Hematopoietic multipotent progenitor cell treated with erythropoietin and hydrocortisone succinate and interleukin-3 and kit ligand, for 4 days (in vitro differentiated cells): ENCODE measurements around the gene SPTBN2.

Source experiments
- DNase-seq: peaks from one replicate; pipeline ENCODE4 v3.0.0-alpha.2; 2015

SPTBN2 gene

DNA sequence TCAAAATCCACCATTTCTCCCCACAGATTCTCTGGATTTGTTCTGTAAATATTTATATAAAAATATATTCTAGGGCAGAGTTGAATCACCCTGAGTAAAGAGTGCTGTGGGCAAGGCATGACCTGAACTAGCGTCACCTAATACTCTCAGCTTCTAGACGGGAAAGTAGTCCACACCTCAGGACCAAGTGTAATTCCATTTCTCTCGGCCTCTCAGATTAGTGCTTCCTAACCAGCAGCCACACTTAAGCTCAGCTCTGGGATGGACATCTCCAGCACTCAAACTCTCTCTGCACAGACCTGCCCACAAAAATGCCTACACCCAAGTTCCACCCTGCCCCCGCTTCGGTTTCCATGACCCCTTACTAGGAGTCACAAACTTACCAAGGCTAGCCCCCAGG lies 5.3 kb downstream of the SPTBN2 start:
- DNase-seq: no peak

- no peak for DNase-seq
These were observed 6.0 kb downstream of the SPTBN2 start for GRCh38 chr11:66722745-66723651.

GRCh38 chr11:66721939-66722338 lies 7.1 kb downstream of the SPTBN2 start:
- DNase-seq: no peak

GRCh38 chr11:66720899-66721470 lies 8.0 kb downstream of the SPTBN2 start:
- no peak for DNase-seq

GRCh38 chr11:66720223-66720898 lies 8.7 kb downstream of the SPTBN2 start:
- DNase-seq: peak; percentile 66

DNA sequence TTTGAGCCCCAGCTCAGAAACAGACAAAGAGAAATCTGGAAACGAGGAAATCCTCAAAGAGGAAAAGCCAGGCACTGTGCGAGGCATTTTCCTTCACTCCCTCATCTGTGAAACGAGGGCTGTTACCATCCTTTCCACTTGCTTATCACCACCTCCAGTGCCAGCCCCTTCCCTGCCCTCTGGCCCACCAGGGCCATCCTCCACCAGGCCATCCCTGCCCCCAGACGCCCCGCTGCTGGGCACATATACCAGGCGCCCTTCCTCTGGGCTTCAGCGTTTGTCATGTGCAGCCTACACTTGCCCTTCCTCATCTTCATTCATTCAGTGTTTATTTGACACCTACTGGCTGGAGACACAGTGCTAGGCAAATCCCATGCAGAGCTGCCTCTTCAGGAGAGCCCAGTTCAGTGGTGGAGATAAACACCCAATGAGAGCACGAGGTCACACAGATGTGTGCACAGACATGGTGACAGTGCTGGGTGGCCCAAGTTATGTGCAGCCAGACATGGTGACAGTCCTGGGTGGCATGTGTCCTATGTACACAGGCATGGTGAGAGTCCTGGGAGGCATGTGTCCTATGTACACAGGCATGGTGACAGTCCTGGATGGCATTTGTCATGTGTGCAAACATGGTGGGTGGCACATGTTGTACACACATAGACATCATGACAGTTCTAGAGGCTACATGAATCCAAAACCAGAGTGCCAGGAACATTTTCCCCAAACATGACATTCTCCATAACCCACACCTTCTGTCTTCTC lies 9.7 kb downstream of the SPTBN2 start:
- DNase-seq: no peak

- no peak for DNase-seq
These were observed 10.6 kb downstream of the SPTBN2 start for GRCh38 chr11:66718320-66718971.

- DNase-seq: no peak
These were observed 11.1 kb downstream of the SPTBN2 start for GRCh38 chr11:66717925-66718319.

- DNase-seq: no peak
These were observed 12.0 kb downstream of the SPTBN2 start for GRCh38 chr11:66716996-66717395.

DNA sequence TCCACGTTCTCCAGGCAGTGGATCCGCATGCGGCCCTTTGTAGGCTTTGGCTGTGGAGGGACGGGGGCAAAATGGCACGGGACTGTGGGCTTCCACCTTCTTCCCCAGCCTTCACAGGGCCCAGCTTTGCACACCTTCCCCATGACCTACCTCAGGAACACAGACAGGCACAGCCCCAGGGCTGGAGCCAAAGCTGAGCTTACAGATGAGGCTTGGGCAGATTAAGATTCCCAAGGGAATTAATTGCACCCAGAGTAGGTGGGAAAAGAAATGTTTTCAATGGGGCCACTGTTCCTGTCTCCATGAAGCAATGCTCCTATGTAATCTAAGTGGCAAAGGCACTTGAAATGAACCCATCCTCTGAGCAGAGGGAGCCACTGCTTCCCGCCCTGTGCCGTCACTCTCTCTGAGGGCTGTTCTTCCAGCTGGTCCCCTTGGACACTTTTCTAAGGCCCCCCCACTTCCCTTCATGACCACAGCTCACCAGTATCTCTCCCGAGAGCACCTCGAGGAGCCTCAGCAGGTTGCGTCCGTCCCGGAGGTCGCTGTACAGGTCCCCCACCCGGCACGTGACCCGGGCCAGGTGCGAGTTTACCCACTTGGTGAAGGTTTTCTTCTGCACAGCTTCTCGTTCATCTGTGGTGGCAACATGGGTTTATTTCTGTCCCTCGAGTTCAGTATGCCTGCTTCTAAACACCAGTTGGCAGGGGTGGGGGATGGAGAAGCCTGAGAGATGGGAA lies 13.5 kb downstream of the SPTBN2 start:
- no peak for DNase-seq

- no peak for DNase-seq
These were observed 15.1 kb downstream of the SPTBN2 start for GRCh38 chr11:66713746-66714480.

DNA sequence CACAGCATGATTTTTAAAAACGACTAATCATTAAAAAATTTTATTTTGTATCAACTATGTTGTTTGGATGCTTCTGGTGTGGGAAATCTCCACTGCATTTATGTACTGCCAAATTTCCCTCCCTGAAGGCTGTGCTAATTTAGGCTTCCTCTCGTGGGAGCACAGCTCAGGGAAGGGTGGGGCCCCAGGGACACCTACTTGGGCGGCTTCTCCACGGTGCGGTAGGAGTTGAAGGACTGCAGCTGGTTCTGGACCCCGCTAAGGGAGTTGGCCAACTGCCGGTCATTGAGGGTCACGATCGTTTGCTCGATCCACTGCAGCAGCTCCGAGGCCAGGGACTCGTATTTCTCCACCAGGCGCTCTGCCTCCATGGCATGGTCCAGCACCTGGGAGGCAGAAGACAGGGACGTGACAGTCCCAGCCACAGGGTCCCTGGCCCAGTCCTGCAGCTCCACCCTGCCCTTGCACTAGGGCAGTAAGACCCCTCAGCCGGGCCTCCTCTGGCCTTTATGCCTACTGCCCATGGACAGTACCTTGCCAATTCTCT lies 18.6 kb downstream of the SPTBN2 start:
- DNase-seq: no peak

- DNase-seq: no peak
These were observed 20.3 kb downstream of the SPTBN2 start for GRCh38 chr11:66708701-66709100.

- DNase-seq: no peak
These were observed 20.9 kb downstream of the SPTBN2 start for GRCh38 chr11:66708094-66708493.

DNA sequence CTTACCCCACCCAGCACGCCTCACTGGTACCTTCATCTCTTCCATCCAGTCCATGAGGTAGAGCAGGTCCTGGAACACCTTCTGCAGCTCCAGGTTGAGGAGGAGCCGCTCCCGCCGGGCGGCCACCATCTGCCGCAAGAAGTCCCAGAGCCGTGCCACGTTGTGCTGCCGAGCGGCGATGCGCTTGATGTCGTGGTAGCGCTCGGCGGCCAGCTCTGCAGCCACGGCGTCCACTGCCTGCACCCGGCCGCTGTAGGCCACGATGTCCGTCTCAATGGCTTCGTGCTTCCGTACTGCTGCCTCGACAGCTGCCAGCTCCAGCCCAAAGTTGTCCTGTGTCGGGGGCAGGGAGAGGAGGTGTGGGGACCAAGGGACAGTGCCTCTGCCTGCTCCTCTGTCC lies 21.5 kb downstream of the SPTBN2 start:
- DNase-seq: no peak

- no peak for DNase-seq
These were observed 22.0 kb downstream of the SPTBN2 start for GRCh38 chr11:66706989-66707388.

DNA sequence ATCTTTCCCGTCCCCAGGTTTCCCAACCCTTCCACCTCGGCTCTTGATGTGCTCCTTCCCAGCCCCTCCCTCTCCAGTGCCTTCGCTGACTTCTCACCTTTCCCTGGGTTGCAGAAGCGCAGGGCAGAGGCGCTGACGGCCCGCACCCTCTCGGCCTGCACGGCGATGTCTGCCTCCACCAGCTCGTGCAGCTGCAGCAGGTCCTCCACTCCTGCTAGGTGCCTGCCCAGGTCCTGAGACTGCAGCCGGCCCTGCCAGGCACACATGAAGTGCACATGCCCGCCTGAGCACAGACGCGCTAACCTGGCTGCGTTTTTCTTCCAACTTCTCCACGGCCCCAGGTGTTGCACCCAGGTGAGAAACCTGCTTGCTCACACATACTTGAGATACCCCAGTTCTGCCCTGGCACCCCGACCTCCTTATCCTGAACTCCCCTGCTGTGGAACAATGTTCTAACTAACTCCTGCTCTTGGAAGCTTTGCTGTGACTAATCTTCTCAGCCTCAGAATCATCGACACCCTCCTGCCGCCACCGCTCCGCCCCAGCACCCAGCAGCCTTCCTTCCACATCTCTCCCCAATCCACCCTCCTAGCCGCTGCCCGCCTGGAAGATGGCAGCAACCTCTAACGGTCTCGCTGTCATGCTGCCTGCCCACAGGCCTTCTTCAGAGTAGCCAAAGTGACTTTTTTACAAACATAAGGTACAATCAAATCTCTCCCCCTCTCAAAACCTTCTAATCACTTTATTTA lies 23.3 kb downstream of the SPTBN2 start:
- no peak for DNase-seq

DNA sequence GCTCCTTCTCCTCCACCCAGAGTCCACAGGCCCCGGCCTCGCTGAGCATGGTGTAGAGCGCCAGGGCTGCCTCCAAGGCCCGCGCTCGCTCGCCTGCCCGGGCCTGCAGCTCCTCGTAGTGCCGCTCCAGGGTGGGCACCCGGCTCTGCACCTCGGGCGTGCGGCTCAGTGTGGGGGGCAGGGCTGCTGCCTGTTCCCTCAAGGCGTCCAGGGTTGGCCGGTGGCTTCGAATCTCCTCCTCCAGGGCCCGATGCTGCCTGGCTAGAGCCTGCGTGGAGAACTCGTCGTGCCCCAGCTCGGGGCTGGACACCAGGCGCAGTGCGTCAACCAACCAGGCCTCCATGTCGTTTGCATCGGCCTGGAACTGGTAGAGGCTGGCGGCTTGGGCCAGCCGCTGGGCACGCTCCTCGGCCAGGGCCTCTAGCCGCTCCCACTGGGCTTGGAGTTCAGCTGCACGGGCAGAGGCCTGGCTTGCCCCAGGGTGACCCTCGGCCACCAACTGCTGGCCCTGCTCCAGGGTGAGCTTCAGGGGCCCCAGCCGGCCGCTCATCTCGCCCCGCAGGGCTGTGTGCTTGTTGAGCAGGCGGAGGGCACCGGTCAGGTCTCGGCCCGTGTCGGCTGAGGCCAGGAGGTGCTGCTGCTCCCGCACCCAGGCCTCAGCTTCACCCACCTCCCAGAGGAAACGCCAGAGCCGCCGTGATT lies 24.2 kb downstream of the SPTBN2 start:
- no peak for DNase-seq
